H1 (cell line): ENCODE data around the gene PLCB4. TPM values are rescaled to one million over a fixed set of nuclear protein-coding genes. Genes with fewer than 3 reads are reported as not detected.

Experiments used
- CTCF ChIA-PET: fragments of 300-600 bp; sonication (Branson Sonifier 250); formaldehyde crosslinking; loops from one replicate; lab custom pipeline; 2021; ENCODE audit not compliant: partially characterized antibody; lab: Charles Lee
- POLR2A ChIA-PET: fragments of 300-600 bp; sonication (Branson Sonifier 250); formaldehyde crosslinking; loops from one replicate; lab custom pipeline; 2021; ENCODE audit warnings: inconsistent platforms; ENCODE audit not compliant: partially characterized antibody; lab: Charles Lee
- DNase-seq, 2 experiments: peaks; one replicate each; pipeline versions ENCODE4 v3.0.0 to v3.0.0-alpha.2; 2010 to 2022; ENCODE audit warnings: low spot score in 2 of 2, low read depth in 1 of 2, mixed read lengths in 1 of 2
- FAIRE-seq: peaks from 2 replicates; lab custom pipeline; 2011; peaks lifted over from hg19 to GRCh38; lab: Jason Lieb, UNC
- H2AFZ ChIP-seq: 2 replicates; pipeline ENCODE4 v1.8.1; 2012; ENCODE audit warnings: low read length, inconsistent platforms
- H2AK5ac ChIP-seq: 2 replicates; pipeline ENCODE4 v1.6.1; 2013; ENCODE audit warnings: low read depth, low read length
- H2BK120ac ChIP-seq: replicated peaks from 2 replicates; pipeline ENCODE3; 2013; ENCODE audit warnings: low read depth, low read length, inconsistent platforms
- H2BK12ac ChIP-seq: 2 replicates; pipeline ENCODE4 v1.6.1; 2013; ENCODE audit warnings: low read depth, low read length
- H2BK15ac ChIP-seq: 2 replicates; pipeline ENCODE4 v1.6.1; 2013; ENCODE audit warnings: low read length
- H2BK20ac ChIP-seq: 2 replicates; pipeline ENCODE4 v1.6.1; 2013; ENCODE audit warnings: low read length
- H2BK5ac ChIP-seq: 2 replicates; pipeline ENCODE4 v1.6.1; 2013; ENCODE audit warnings: low read depth, low read length
- H3K14ac ChIP-seq: 2 replicates; pipeline ENCODE4 v1.6.1; 2013; ENCODE audit warnings: inconsistent platforms; ENCODE audit not compliant: insufficient read length
- H3K18ac ChIP-seq: 2 replicates; pipeline ENCODE4 v1.6.1; 2013; ENCODE audit warnings: low read length; ENCODE audit errors: extremely low read depth
- H3K23ac ChIP-seq: 2 replicates; pipeline ENCODE4 v1.6.1; 2013; ENCODE audit warnings: inconsistent platforms; ENCODE audit not compliant: insufficient read length
- H3K23me2 ChIP-seq: 2 replicates; pipeline ENCODE4 v1.6.1; 2013; ENCODE audit warnings: low read depth, low read length
- H3K27ac ChIP-seq: 2 replicates; pipeline ENCODE4 v1.6.1; 2011; ENCODE audit warnings: low read depth, low read length, inconsistent platforms
- H3K27me3 ChIP-seq, 4 experiments: replicated peaks in 1 of 4; 1 replicate in 1 of 4; 2 replicates in 3 of 4; pipeline versions ENCODE4 v1.6.1 to v1.8.1; 2011 to 2013; ENCODE audit warnings: low read length in 3 of 4, mild to moderate bottlenecking in 3 of 4, inconsistent platforms in 2 of 4, mixed read lengths in 2 of 4, moderate library complexity in 1 of 4; ENCODE audit not compliant: control insufficient read depth in 3 of 4, insufficient read depth in 3 of 4; ENCODE audit errors: extremely low read depth in 1 of 4
- H3K36me3 ChIP-seq, 4 experiments: 2 replicates each; pipeline versions ENCODE4 v1.6.1 to v1.8.1; 2011 to 2013; ENCODE audit warnings: mild to moderate bottlenecking in 4 of 4, low read length in 3 of 4, moderate library complexity in 2 of 4, control low read depth in 1 of 4, inconsistent platforms in 1 of 4; ENCODE audit not compliant: insufficient read depth in 4 of 4, control insufficient read depth in 2 of 4
- H3K4ac ChIP-seq: replicated peaks from 2 replicates; pipeline ENCODE3; 2013; ENCODE audit warnings: low read length, low read depth, mixed read lengths, inconsistent platforms; ENCODE audit not compliant: insufficient read length
- H3K4me1 ChIP-seq, 4 experiments: replicated peaks in 1 of 4; 1 replicate in 1 of 4; 2 replicates in 3 of 4; pipeline versions ENCODE4 v1.6.1 to v1.8.1; 2011 to 2013; ENCODE audit warnings: low read length in 3 of 4, inconsistent platforms in 2 of 4, mixed read lengths in 1 of 4; ENCODE audit not compliant: insufficient read depth in 4 of 4, control insufficient read depth in 3 of 4
- H3K4me2 ChIP-seq, 2 experiments: 2 replicates each; pipeline versions ENCODE4 v1.6.1 to v1.8.1; 2011 to 2013; ENCODE audit warnings: low read depth in 2 of 2, low read length in 2 of 2, control low read depth in 1 of 2, inconsistent platforms in 1 of 2, mild to moderate bottlenecking in 1 of 2; ENCODE audit not compliant: insufficient read depth in 1 of 2
- H3K4me3 ChIP-seq, 4 experiments: fragments of 200-600, 300-600 bp in 1 of 4; sonication (generic), shearing (Covaris generic), sonication (Bioruptor Twin) in 1 of 4; 2 replicates each; pipeline versions ENCODE4 v1.5.1 to v1.8.1; 2011 to 2016; ENCODE audit warnings: low read length in 4 of 4, low read depth in 3 of 4, control low read depth in 2 of 4, inconsistent platforms in 2 of 4, mild to moderate bottlenecking in 2 of 4, mixed read lengths in 1 of 4, moderate library complexity in 1 of 4; ENCODE audit not compliant: insufficient read depth in 2 of 4; ENCODE audit errors: extremely low read depth in 1 of 4
- H3K56ac ChIP-seq: replicated peaks from 2 replicates; pipeline ENCODE3; 2013; ENCODE audit warnings: low read depth, mild to moderate bottlenecking, mixed read lengths, low read length, inconsistent platforms; ENCODE audit not compliant: insufficient read length
- H3K79me1 ChIP-seq: 2 replicates; pipeline ENCODE4 v1.6.1; 2013; ENCODE audit warnings: low read depth, low read length, control low read depth
- H3K79me2 ChIP-seq, 2 experiments: 2 replicates each; pipeline versions ENCODE4 v1.6.1 to v1.8.1; 2012 to 2013; ENCODE audit warnings: low read length in 2 of 2, mild to moderate bottlenecking in 2 of 2, inconsistent platforms in 1 of 2; ENCODE audit not compliant: insufficient read depth in 2 of 2, control insufficient read depth in 1 of 2
- H3K9ac ChIP-seq, 4 experiments: replicated peaks in 1 of 4; 1 replicate in 1 of 4; 2 replicates in 3 of 4; pipeline versions ENCODE4 v1.6.1 to v1.8.1; 2011 to 2013; ENCODE audit warnings: low read depth in 3 of 4, low read length in 3 of 4, control low read depth in 2 of 4, mild to moderate bottlenecking in 2 of 4, moderate library complexity in 2 of 4, inconsistent platforms in 1 of 4; ENCODE audit errors: extremely low read depth in 1 of 4
- H3K9me3 ChIP-seq, 2 experiments: 2 replicates each; pipeline versions ENCODE4 v1.6.1 to v1.8.1; 2012 to 2013; ENCODE audit warnings: mild to moderate bottlenecking in 2 of 2, moderate library complexity in 2 of 2, control low read depth in 1 of 2, inconsistent platforms in 1 of 2, low read depth in 1 of 2, low read length in 1 of 2, mixed read lengths in 1 of 2; ENCODE audit not compliant: insufficient read depth in 2 of 2
- H4K20me1 ChIP-seq, 2 experiments: replicated peaks in 1 of 2; 2 replicates each; pipeline versions ENCODE3 to v1.8.1; 2011 to 2013; ENCODE audit warnings: inconsistent platforms in 2 of 2, low read length in 2 of 2, mild to moderate bottlenecking in 1 of 2; ENCODE audit not compliant: insufficient read depth in 2 of 2, control insufficient read depth in 1 of 2
- H4K5ac ChIP-seq: 2 replicates; pipeline ENCODE4 v1.6.1; 2013; ENCODE audit warnings: low read length, low read depth, mixed read lengths, inconsistent platforms; ENCODE audit not compliant: insufficient read length
- H4K8ac ChIP-seq: 2 replicates; pipeline ENCODE4 v1.8.0; 2013; ENCODE audit warnings: mild to moderate bottlenecking, moderate library complexity, low read length, inconsistent platforms; ENCODE audit not compliant: insufficient read depth; ENCODE audit errors: extremely low read depth
- H4K91ac ChIP-seq: replicated peaks from 2 replicates; pipeline ENCODE3; 2013; ENCODE audit warnings: low read length, mixed read lengths, inconsistent platforms; ENCODE audit not compliant: insufficient read length
- BACH1 ChIP-seq: IDR thresholded peaks from 2 replicates; pipeline ENCODE4 v1.6.1; 2012; ENCODE audit warnings: low read length, improper control_type of control experiment
- CBX5 ChIP-seq: fragments of 300-800, 300-1000 bp; sonication (generic); IDR thresholded peaks from 2 replicates; pipeline ENCODE4 v1.7.1; 2016; ENCODE audit warnings: antibody characterized with exemption, low read length, low read depth
- CTBP2 ChIP-seq: IDR thresholded peaks from 2 replicates; pipeline ENCODE4 v1.7.0; 2011; ENCODE audit warnings: borderline replicate concordance, mild to moderate bottlenecking, moderate library complexity, mixed read lengths, low read length; ENCODE audit not compliant: insufficient read depth, insufficient read length
- EP300 ChIP-seq, 2 experiments: IDR thresholded peaks; 1 replicate in 1 of 2; 2 replicates in 1 of 2; pipeline ENCODE4 v1.6.1; 2011 to 2012; ENCODE audit warnings: low read depth in 2 of 2, low read length in 2 of 2, mild to moderate bottlenecking in 2 of 2, borderline replicate concordance in 1 of 2, inconsistent platforms in 1 of 2, moderate library complexity in 1 of 2
- EZH2 ChIP-seq: fragments of 200-600 bp; sonication (generic); IDR thresholded peaks from 2 replicates; pipeline ENCODE4 v1.7.1; 2012; ENCODE audit warnings: low read depth, mild to moderate bottlenecking, moderate library complexity, low read length, inconsistent platforms; ENCODE audit not compliant: severe bottlenecking
- JUND ChIP-seq: IDR thresholded peaks from 2 replicates; pipeline ENCODE4 v1.6.1; 2011; ENCODE audit warnings: mild to moderate bottlenecking, improper control_type of control experiment, low read length
- MAFK ChIP-seq: IDR thresholded peaks from 2 replicates; pipeline ENCODE4 v1.6.1; 2012; ENCODE audit warnings: low read depth, mild to moderate bottlenecking, improper control_type of control experiment, low read length
- NANOG ChIP-seq: IDR thresholded peaks from 2 replicates; pipeline ENCODE4 v1.6.1; 2011; ENCODE audit warnings: low read length, low read depth, mild to moderate bottlenecking, inconsistent platforms; ENCODE audit not compliant: insufficient read depth, poor library complexity, severe bottlenecking
- NRF1 ChIP-seq: IDR thresholded peaks from 2 replicates; pipeline ENCODE4 v1.6.1; 2011; ENCODE audit warnings: mild to moderate bottlenecking, low read depth, low read length, improper control_type of control experiment
- RNF2 ChIP-seq: fragments of 200-900, 300-1000 bp; sonication (generic); IDR thresholded peaks from 2 replicates; pipeline ENCODE4 v1.7.1; 2016; ENCODE audit warnings: borderline replicate concordance, low read depth, mild to moderate bottlenecking, antibody characterized with exemption, low read length; ENCODE audit not compliant: poor library complexity, severe bottlenecking; ENCODE audit errors: missing control alignments
- SUZ12 ChIP-seq: fragments of 200-600 bp; sonication (generic); IDR thresholded peaks from 2 replicates; pipeline ENCODE4 v1.6.1; 2012; ENCODE audit warnings: mild to moderate bottlenecking, inconsistent platforms, low read length, moderate library complexity, mixed read lengths
- ZNF274 ChIP-seq: IDR thresholded peaks from 2 replicates; pipeline ENCODE4 v1.7.0; 2012; ENCODE audit warnings: low read length, borderline replicate concordance; ENCODE audit errors: extremely low read depth
- WGBS, 2 experiments: shearing (Covaris generic) in 1 of 2; methylation state at CpG; one replicate each; pipeline versions ENCODE4 v1.1.6 to v1.1.7; 2013 to 2015; ENCODE audit warnings: low lambda C conversion rate in 2 of 2, mixed read lengths in 2 of 2, inconsistent platforms in 1 of 2, low coverage in 1 of 2, missing lambda C conversion rate in 1 of 2; ENCODE audit not compliant: insufficient replicate concordance in 2 of 2, insufficient coverage in 1 of 2, insufficient read length in 1 of 2; ENCODE audit errors: extremely low coverage in 1 of 2, missing lambda C conversion rate in 1 of 2; 5-methylcytosine and 5-hydroxymethylcytosine counted together
- polyA plus RNA-seq, 7 experiments: library from polyadenylated mRNA; depleted of rRNA in 3 of 7; stranded (reverse) in 5 of 7; unstranded in 2 of 7; fragments of >200 nt in 5 of 7; fragments of 200-250 nt in 2 of 7; gene quantifications; 1 replicate in 5 of 7; 2 replicates in 1 of 7; 4 replicates in 1 of 7; pipeline versions ENCODE4 v1.2.1 to v1.2.3, GENCODE V29; 2011 to 2013; ENCODE audit warnings: missing spikeins in 2 of 7, mixed read lengths in 2 of 7
- total RNA-seq: library from RNA; stranded (reverse); fragmentation: NEBNext Ultra II Directional; extraction: Animal tissue kit (Norgen Biotek cat#: 25700); gene quantifications from 2 replicates; pipeline ENCODE4 v1.2.1, GENCODE V29; 2021
- TF ChIP-seq, protein P1 (sequence below): IDR thresholded peaks from 2 replicates; pipeline ENCODE4 v1.6.1; 2012; ENCODE audit warnings: inconsistent platforms

PLCB4 gene
- total and polyA plus RNA-seq, 2 of the 8 experiments (the other 6 are each of a cell fraction or from before 2014, with no cell fraction given) = 3.2 to 14.1 TPM

DNA sequence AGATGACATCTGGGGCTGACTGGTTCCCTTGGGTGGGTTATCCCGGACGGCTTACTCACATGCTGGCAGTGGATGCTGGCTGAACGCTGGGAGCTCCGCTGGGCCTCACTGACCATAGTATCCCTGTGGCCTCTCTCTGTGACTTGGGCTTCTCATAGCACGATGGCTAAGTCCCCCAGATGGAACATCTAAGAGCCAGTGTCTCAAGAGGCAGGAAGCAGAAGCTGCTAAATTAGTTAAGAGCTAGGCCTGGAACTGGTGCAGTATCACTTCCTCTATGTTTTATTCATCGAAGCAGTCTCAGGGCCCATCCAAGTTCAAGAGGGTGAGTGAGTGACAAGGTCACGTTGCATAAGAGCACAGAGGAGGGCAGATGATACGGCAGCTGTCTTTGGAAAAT, 329.0 kb downstream of the PLCB4 start:
- Histone ChIP-seq H2AK5ac (peak overlapping the region; percentile 71; the same call in 1 of the 2 replicates), H3K79me2 (no peaks in the 10 kb centered on the region), H4K5ac (no peak overlapping the region), H3K23ac (no peak overlapping the region), H3K18ac (no peak overlapping the region; the same call in 1 of the 2 replicates), H3K9me3 (0 out of 4 replicates have a peak, but pooled peaks cover 0 to 1% of the 10 kb centered on the region in 2 experiments), H3K4me2 (no peak overlapping the region), H2BK120ac (no peak overlapping the region), H2BK20ac (no peak overlapping the region), H2BK15ac (no peak overlapping the region), H3K56ac (no peak overlapping the region), H4K20me1 (no peaks in the 10 kb centered on the region), H2BK5ac (no peak overlapping the region), H2BK12ac (no peak overlapping the region), H3K4ac (no peak overlapping the region), H2AFZ (no peak overlapping the region), H3K4me3 (no peak overlapping the region), H3K27me3 (no peaks in the 10 kb centered on the region), H4K8ac (no peak overlapping the region), H3K4me1 (peaks cover 0 to 5% (median 1%) of the 10 kb centered on the region in 4 experiments; a peak in 5 of 7 replicates), H3K36me3 (peaks cover 1 to 11% (median 4%) of the 10 kb centered on the region in 4 experiments; a peak in 5 of 8 replicates), H3K79me1 (no peaks in the 10 kb centered on the region), H3K23me2 (no peaks in the 10 kb centered on the region), H4K91ac (no peak overlapping the region), H3K27ac (no peak overlapping the region), H3K14ac (no peak overlapping the region), H3K9ac (no peak overlapping the region)
- no peak for DNase-seq
- ChIA-PET POLR2A (no interaction called here), CTCF (interaction anchor here (1.0 to 1.5 kb wide), 3 partner anchors 10 to 39 kb away, joined by 3 to 4 read pairs (median 4); no protein-coding TSS in a partner anchor)
- WGBS, 2 experiments = 95% methylated on average over 8 of the region's 8 CpGs; no CpG with 5 or more reads in 1 of the 2 experiments
- no peak for FAIRE-seq
- no peak for TF ChIP-seq EZH2
- TF ChIP-seq, protein P1, sequence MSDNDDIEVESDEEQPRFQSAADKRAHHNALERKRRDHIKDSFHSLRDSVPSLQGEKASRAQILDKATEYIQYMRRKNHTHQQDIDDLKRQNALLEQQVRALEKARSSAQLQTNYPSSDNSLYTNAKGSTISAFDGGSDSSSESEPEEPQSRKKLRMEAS = no peak
- TF ChIP-seq RNF2 = no peak
- TF ChIP-seq ZNF274 = no peak
- TF ChIP-seq NANOG = no peak
- TF ChIP-seq SUZ12 = no peak
- TF ChIP-seq JUND = no peak
- no peak for TF ChIP-seq BACH1
- TF ChIP-seq NRF1 = no peak
- TF ChIP-seq CTBP2 = no peak
- TF ChIP-seq CBX5 = no peak
- no peak for TF ChIP-seq EP300 (IDR thresholded peaks at IDR 0.05; ENCODE audit: borderline replicate concordance in 1 of 2, low read depth in 2 of 2, low read length in 2 of 2)
- no peak for TF ChIP-seq MAFK
